GM18909 (cell line): Measurements from ENCODE around the gene ANKRD44.
"Not testable (repeated sequence)": the region's sequence is repeated elsewhere in the genome, so short reads cannot be mapped to it uniquely, and the experiment has no call there.

Experiments used
- ATAC-seq: cut with Tn5 transposase; IDR thresholded peaks from one replicate; pipeline ENCODE4 v1.9.1; 2021; ENCODE audit warnings: mild to moderate bottlenecking; ENCODE audit not compliant: unreplicated experiment, poor library complexity

Gene ANKRD44

GRCh38 chr2:197294260-197294659 lies 16.3 kb downstream of the ANKRD44 start:
- ATAC-seq, result peak; percentile 42

GRCh38 chr2:197293252-197294007 lies 17.1 kb downstream of the ANKRD44 start:
- peak; percentile 43 for ATAC-seq

- peak; percentile 56 for ATAC-seq
Measured at GRCh38 chr2:197292619-197293018, 18.0 kb downstream of the ANKRD44 start.

- not testable (repeated sequence) for ATAC-seq
Measured at GRCh38 chr2:197287596-197287932, 23.0 kb downstream of the ANKRD44 start.

- ATAC-seq, result peak; percentile 93
Measured at GRCh38 chr2:197286805-197287595, 23.6 kb downstream of the ANKRD44 start.

- ATAC-seq, result no peak
Measured at GRCh38 chr2:197285361-197285760, 25.2 kb downstream of the ANKRD44 start.

- no peak for ATAC-seq
Measured at GRCh38 chr2:197284956-197285355, 25.6 kb downstream of the ANKRD44 start.

- ATAC-seq, result no peak
Measured at GRCh38 chr2:197281421-197281820, 29.2 kb downstream of the ANKRD44 start.

GRCh38 chr2:197280015-197280702 lies 30.4 kb downstream of the ANKRD44 start:
- ATAC-seq, result peak; percentile 84

- ATAC-seq, result no peak
Measured at GRCh38 chr2:197278799-197279763, 31.5 kb downstream of the ANKRD44 start.

GRCh38 chr2:197277794-197278193 lies 32.8 kb downstream of the ANKRD44 start:
- ATAC-seq, result no peak

GRCh38 chr2:197276156-197276555 lies 34.4 kb downstream of the ANKRD44 start:
- ATAC-seq, result no peak

- ATAC-seq, result no peak
Measured at GRCh38 chr2:197274937-197275336, 35.6 kb downstream of the ANKRD44 start.

- ATAC-seq, result no peak
Measured at GRCh38 chr2:197274349-197274748, 36.2 kb downstream of the ANKRD44 start.

GRCh38 chr2:197273485-197273884 lies 37.1 kb downstream of the ANKRD44 start:
- ATAC-seq, result no peak

- no peak for ATAC-seq
Measured at GRCh38 chr2:197270601-197271000, 40.0 kb downstream of the ANKRD44 start.

GRCh38 chr2:197269815-197270214 lies 40.8 kb downstream of the ANKRD44 start:
- ATAC-seq, result no peak

- ATAC-seq, result no peak
Measured at GRCh38 chr2:197268786-197269584, 41.6 kb downstream of the ANKRD44 start.

- ATAC-seq, result no peak
Measured at GRCh38 chr2:197266477-197266876, 44.1 kb downstream of the ANKRD44 start.
